Endothelial cell of umbilical vein (primary cell): ENCODE measurements around the gene RAD50.
"Not testable (repeated sequence)": the region's sequence is repeated elsewhere in the genome, so short reads cannot be mapped to it uniquely, and the experiment has no call there.

Experiments used
- CTCF ChIP-seq, 2 donors: IDR thresholded peaks; 1 replicate in 1 of 2; 2 replicates in 1 of 2; pipeline ENCODE4 v1.5.1; 2011; ENCODE audit warnings: low read length in 2 of 2, mild to moderate bottlenecking in 2 of 2, moderate library complexity in 2 of 2, control low read depth in 1 of 2, inconsistent platforms in 1 of 2, low read depth in 1 of 2; ENCODE audit not compliant: insufficient read depth in 1 of 2; ENCODE audit errors: extremely low read depth in 1 of 2
- EZH2 ChIP-seq: IDR thresholded peaks from 2 replicates; pipeline ENCODE4 v1.6.1; 2012; ENCODE audit warnings: borderline replicate concordance, low read depth, mild to moderate bottlenecking, moderate library complexity, low read length, inconsistent platforms; ENCODE audit not compliant: severe bottlenecking
- GATA2 ChIP-seq: IDR thresholded peaks from 2 replicates; pipeline ENCODE4 v1.7.0; 2011; ENCODE audit warnings: low read depth, mild to moderate bottlenecking, moderate library complexity, mixed read lengths, low read length; ENCODE audit not compliant: insufficient read length, insufficient read depth
- POLR2A ChIP-seq: IDR thresholded peaks from 2 replicates; pipeline ENCODE4 v1.6.1; 2012; ENCODE audit warnings: low read depth, mild to moderate bottlenecking, control low read depth, low read length

- TF ChIP-seq EZH2; CTCF (IDR thresholded peaks at IDR 0.05; ENCODE audit: extremely low read depth in 1 of 2, insufficient read depth in 1 of 2, low read depth in 1 of 2, low read length in 2 of 2); POLR2A; GATA2: not testable (repeated sequence)
These were observed 76.8 kb downstream of the RAD50 start for GRCh38 chr5:132633587-132633986.
